MM.1S (cell line): ENCODE data around the gene DHH.

Source experiments
- DNase-seq: peaks from one replicate; pipeline ENCODE4 v3.0.0-alpha.2; 2015
- H2AFZ ChIP-seq: fragments of 300-600 bp; sonication (generic); 2 replicates; pipeline ENCODE4 v1.6.0; 2016; ENCODE audit warnings: antibody characterized with exemption, low read length
- H3F3A ChIP-seq: fragments of 300-600 bp; sonication (generic); 2 replicates; pipeline ENCODE4 v1.6.1; 2016; ENCODE audit warnings: mild to moderate bottlenecking, antibody characterized with exemption, low read length, moderate library complexity, mixed read lengths; ENCODE audit not compliant: insufficient read depth
- H3K27ac ChIP-seq: fragments of 300-600 bp; sonication (generic); 2 replicates; pipeline ENCODE4 v1.5.1; 2016; ENCODE audit warnings: mild to moderate bottlenecking, low read length
- H3K27me3 ChIP-seq: fragments of 300-600 bp; sonication (generic); replicated peaks from 2 replicates; pipeline ENCODE4 v1.6.0; 2016; ENCODE audit warnings: low read length; ENCODE audit not compliant: insufficient read depth
- H3K36me3 ChIP-seq: fragments of 300-600 bp; sonication (generic); replicated peaks from 2 replicates; pipeline ENCODE4 v1.6.1; 2016; ENCODE audit warnings: mild to moderate bottlenecking, low read length, mixed read lengths; ENCODE audit not compliant: insufficient read depth
- H3K4me1 ChIP-seq: fragments of 300-600 bp; sonication (generic); 2 replicates; pipeline ENCODE4 v1.6.1; 2016; ENCODE audit warnings: low read length, mixed read lengths
- H3K4me2 ChIP-seq: fragments of 300-600 bp; sonication (generic); 2 replicates; pipeline ENCODE4 v1.6.0; 2016; ENCODE audit warnings: low read depth, low read length
- H3K4me3 ChIP-seq: fragments of 300-600 bp; sonication (generic); 2 replicates; pipeline ENCODE4 v1.5.1; 2016; ENCODE audit warnings: low read length, mixed read lengths
- H3K79me2 ChIP-seq: fragments of 300-600 bp; sonication (generic); 2 replicates; pipeline ENCODE4 v1.6.1; 2016; ENCODE audit warnings: mixed run types, low read length, mixed read lengths
- H3K9ac ChIP-seq: fragments of 300-600 bp; sonication (generic); 2 replicates; pipeline ENCODE4 v1.6.1; 2016; ENCODE audit warnings: low read length, mixed read lengths
- H3K9me2 ChIP-seq: fragments of 300-600 bp; sonication (generic); replicated peaks from 2 replicates; pipeline ENCODE4 v1.6.1; 2016; ENCODE audit warnings: mild to moderate bottlenecking, low read length, mixed read lengths; ENCODE audit not compliant: insufficient read depth
- H3K9me3 ChIP-seq: fragments of 300-600 bp; sonication (generic); replicated peaks from 2 replicates; pipeline ENCODE4 v1.6.1; 2016; ENCODE audit warnings: mild to moderate bottlenecking, low read length, mixed read lengths; ENCODE audit not compliant: insufficient read depth
- H4K20me1 ChIP-seq: fragments of 300-600 bp; sonication (generic); 2 replicates; pipeline ENCODE4 v1.6.1; 2016; ENCODE audit warnings: mild to moderate bottlenecking, low read length, moderate library complexity, mixed read lengths; ENCODE audit not compliant: insufficient read depth
- EZH2 ChIP-seq: fragments of 300-600 bp; sonication (generic); optimal IDR thresholded peaks from 2 replicates; pipeline ENCODE3; 2017; ENCODE audit warnings: low read depth, mild to moderate bottlenecking, antibody characterized with exemption, low read length, mixed read lengths
- EZH2phosphoT487 ChIP-seq: fragments of 300-600 bp; sonication (generic); IDR thresholded peaks from 2 replicates; pipeline ENCODE4 v1.6.1; 2018; ENCODE audit warnings: antibody characterized with exemption, low read length
- TF ChIP-seq, protein P1 (sequence below): fragments of 300-600 bp; sonication (generic); IDR thresholded peaks from 2 replicates; pipeline ENCODE4 v1.5.1; 2016; ENCODE audit warnings: antibody characterized with exemption, low read length, mixed read lengths

DHH gene

DNA sequence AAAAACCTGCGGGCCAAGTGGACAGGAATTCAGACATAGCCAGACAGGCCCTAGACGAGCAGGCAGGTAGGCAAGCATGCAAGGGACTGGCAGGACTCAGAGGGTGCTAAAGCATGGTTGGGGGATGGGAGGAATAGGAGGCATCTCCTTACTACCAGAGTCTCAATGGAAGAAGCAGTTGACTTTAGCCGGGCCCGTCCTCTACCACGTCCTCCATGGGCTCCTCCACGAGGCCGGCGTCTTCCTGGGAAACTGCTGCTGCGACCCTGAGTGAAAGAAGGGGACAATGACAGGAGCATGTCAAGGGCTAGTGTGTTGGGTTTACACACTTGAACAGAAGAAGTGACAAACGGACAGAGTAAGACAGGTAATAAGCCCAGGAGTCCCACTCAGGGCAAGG lies 45.6 kb downstream of the DHH start:
- Histone ChIP-seq H2AFZ (no peak overlapping the region), H3K4me2 (no peak overlapping the region)
- no peak for TF ChIP-seq EZH2phosphoT487
- TF ChIP-seq, protein P1, sequence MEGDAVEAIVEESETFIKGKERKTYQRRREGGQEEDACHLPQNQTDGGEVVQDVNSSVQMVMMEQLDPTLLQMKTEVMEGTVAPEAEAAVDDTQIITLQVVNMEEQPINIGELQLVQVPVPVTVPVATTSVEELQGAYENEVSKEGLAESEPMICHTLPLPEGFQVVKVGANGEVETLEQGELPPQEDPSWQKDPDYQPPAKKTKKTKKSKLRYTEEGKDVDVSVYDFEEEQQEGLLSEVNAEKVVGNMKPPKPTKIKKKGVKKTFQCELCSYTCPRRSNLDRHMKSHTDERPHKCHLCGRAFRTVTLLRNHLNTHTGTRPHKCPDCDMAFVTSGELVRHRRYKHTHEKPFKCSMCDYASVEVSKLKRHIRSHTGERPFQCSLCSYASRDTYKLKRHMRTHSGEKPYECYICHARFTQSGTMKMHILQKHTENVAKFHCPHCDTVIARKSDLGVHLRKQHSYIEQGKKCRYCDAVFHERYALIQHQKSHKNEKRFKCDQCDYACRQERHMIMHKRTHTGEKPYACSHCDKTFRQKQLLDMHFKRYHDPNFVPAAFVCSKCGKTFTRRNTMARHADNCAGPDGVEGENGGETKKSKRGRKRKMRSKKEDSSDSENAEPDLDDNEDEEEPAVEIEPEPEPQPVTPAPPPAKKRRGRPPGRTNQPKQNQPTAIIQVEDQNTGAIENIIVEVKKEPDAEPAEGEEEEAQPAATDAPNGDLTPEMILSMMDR, result no peak
- TF ChIP-seq EZH2, result no peak

DNA sequence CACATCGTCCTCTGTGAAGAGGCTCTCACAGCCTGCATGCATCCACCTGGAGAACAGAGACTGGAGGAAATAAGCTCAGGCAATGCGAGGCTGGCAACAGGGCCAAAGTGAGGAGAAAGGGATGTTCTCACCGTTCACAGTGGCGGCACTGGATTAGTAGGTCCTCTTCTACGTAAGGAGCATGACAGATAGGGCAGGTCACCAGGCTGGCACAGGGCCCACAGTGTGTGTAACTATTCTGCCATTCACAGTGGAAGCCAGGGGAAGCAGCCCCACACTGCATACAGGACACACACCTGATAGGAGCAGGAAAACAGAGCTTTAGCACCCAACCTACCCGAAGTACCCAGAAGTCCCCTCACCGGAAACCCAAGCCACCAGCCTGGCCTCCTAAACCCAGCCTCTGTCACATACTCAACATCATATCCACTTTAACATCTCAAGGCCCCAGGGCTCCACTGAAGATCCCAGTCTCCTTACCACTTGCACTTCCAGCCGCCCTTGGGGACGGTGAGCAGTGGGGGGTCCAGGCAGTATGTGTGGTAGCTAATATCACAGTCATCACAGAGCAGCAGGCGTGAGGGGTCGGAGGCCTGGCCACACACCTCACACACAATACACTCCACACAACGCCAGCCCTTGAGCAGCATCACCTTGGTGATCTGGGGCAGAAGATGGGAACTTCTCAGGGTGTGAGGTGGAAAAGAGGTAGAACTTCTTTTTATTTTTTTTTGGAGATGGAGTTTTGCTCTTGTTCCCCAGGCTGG lies 48.3 kb downstream of the DHH start:
- no peak overlapping the region for H3K4me3 ChIP-seq
- H3K9me3 ChIP-seq, result no peaks in the 10 kb centered on the region
- H3K4me2 ChIP-seq, result no peak overlapping the region
- no peaks in the 10 kb centered on the region for H4K20me1 ChIP-seq
- no peak for DNase-seq
- no peak overlapping the region for H3K9ac ChIP-seq
- no peaks in the 10 kb centered on the region for H3K27me3 ChIP-seq
- no peaks in the 10 kb centered on the region; the same call in 1 of the 2 replicates for H3K36me3 ChIP-seq
- H3K9me2 ChIP-seq, result no peaks in the 10 kb centered on the region
- H3K4me1 ChIP-seq, result no peaks in the 10 kb centered on the region
- H3K27ac ChIP-seq, result no peak overlapping the region
- H3K79me2 ChIP-seq, result no peaks in the 10 kb centered on the region; the same call in 1 of the 2 replicates
- H3F3A ChIP-seq, result no peaks in the 10 kb centered on the region
- H2AFZ ChIP-seq, result no peak overlapping the region
- no peak for TF ChIP-seq EZH2phosphoT487
- TF ChIP-seq, protein P1, result no peak
- no peak for TF ChIP-seq EZH2

More for the DNA sequence above, 45.6 kb downstream of the DHH start:
- no peak overlapping the region for H3K27ac ChIP-seq
- no peaks in the 10 kb centered on the region for H3K9me2 ChIP-seq
- H3K4me3 ChIP-seq, result no peak overlapping the region
- peaks cover 11% of the 10 kb centered on the region for H3K79me2 ChIP-seq
- DNase-seq, result no peak
- no peaks in the 10 kb centered on the region for H3F3A ChIP-seq
- no peaks in the 10 kb centered on the region for H3K27me3 ChIP-seq
- no peaks in the 10 kb centered on the region for H4K20me1 ChIP-seq
- H3K9me3 ChIP-seq, result no peaks in the 10 kb centered on the region
- H3K36me3 ChIP-seq, result peaks cover 9% of the 10 kb centered on the region; the same call in 1 of the 2 replicates
- no peak overlapping the region for H3K9ac ChIP-seq
- H3K4me1 ChIP-seq, result no peaks in the 10 kb centered on the region

DNA sequence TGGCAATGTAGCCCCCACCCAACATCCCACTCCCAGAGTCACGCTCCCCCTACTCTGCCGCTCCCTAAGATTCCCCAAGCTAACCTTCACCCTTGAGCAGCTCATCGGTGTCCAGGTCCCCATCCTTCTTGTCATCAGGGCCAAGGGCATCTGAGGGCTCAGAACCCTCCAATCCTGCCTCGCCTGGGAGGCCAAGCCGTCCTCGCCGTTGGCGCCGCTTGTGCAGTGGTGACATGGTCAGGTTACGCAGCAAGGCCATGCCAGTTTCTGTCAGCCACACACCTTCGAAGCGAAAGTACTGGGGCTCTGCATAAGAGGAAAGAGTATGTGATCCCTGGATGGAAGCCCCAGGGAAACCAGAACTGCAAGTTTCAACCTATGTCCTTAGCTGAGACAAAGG lies 49.9 kb downstream of the DHH start:
- Histone ChIP-seq H3K27ac (no peak overlapping the region), H3K4me1 (no peaks in the 10 kb centered on the region), H3K9me3 (no peaks in the 10 kb centered on the region), H3F3A (no peaks in the 10 kb centered on the region), H3K9me2 (no peaks in the 10 kb centered on the region), H3K79me2 (no peaks in the 10 kb centered on the region), H3K4me3 (no peak overlapping the region), H3K36me3 (no peaks in the 10 kb centered on the region; the same call in 1 of the 2 replicates), H2AFZ (no peak overlapping the region), H3K27me3 (no peaks in the 10 kb centered on the region), H3K9ac (no peak overlapping the region), H3K4me2 (no peak overlapping the region), H4K20me1 (no peaks in the 10 kb centered on the region)
- no peak for TF ChIP-seq EZH2phosphoT487
- no peak for TF ChIP-seq EZH2
- TF ChIP-seq, protein P1, result no peak
- DNase-seq, result no peak
